SU-DHL-6 (cell line): ENCODE data around the gene HBE1.

Experiments
- H2AFZ ChIP-seq: fragments of 200-600 bp; sonication (generic); 2 replicates; pipeline ENCODE4 v1.6.1; 2014; ENCODE audit warnings: low read depth, mild to moderate bottlenecking, moderate library complexity, mixed read lengths, antibody characterized with exemption, low read length; ENCODE audit not compliant: severe bottlenecking
- H3F3A ChIP-seq: fragments of 200-600 bp; shearing (Covaris generic); 2 replicates; pipeline ENCODE4 v1.6.0; 2016; ENCODE audit warnings: antibody characterized with exemption, mild to moderate bottlenecking; ENCODE audit not compliant: insufficient read depth
- H3K27ac ChIP-seq: fragments of 200-600 bp; sonication (generic); 2 replicates; pipeline ENCODE4 v1.5.1; 2016; ENCODE audit warnings: low read depth, mild to moderate bottlenecking, low read length, moderate library complexity, mixed read lengths
- H3K27me3 ChIP-seq: fragments of 200-600 bp; sonication (generic), shearing (Covaris generic); 2 replicates; pipeline ENCODE4 v1.6.0; 2014; ENCODE audit warnings: mild to moderate bottlenecking, low read length
- H3K36me3 ChIP-seq: fragments of 200-600 bp; sonication (generic); 2 replicates; pipeline ENCODE4 v1.6.1; 2014; ENCODE audit warnings: mild to moderate bottlenecking, low read length, mixed read lengths
- H3K4me2 ChIP-seq: fragments of 300-600, 200-600 bp; shearing (Covaris generic), sonication (generic); 2 replicates; pipeline ENCODE4 v1.6.0; 2014; ENCODE audit warnings: low read length, low read depth, mild to moderate bottlenecking; ENCODE audit not compliant: poor library complexity, severe bottlenecking
- H3K4me3 ChIP-seq: fragments of 200-600 bp; sonication (generic); 2 replicates; pipeline ENCODE4 v1.5.1; 2014; ENCODE audit warnings: antibody characterized with exemption, low read length, mild to moderate bottlenecking, mixed read lengths; ENCODE audit not compliant: insufficient read depth, poor library complexity, severe bottlenecking
- H3K79me2 ChIP-seq: fragments of 200-600 bp; sonication (generic); 2 replicates; pipeline ENCODE4 v1.6.1; 2014; ENCODE audit warnings: mild to moderate bottlenecking, low read length, moderate library complexity; ENCODE audit not compliant: insufficient read depth
- H3K9ac ChIP-seq: fragments of 200-600 bp; sonication (generic); 2 replicates; pipeline ENCODE4 v1.7.0; 2014; ENCODE audit warnings: mild to moderate bottlenecking, low read length
- H3K9me2 ChIP-seq: fragments of 200-600 bp; sonication (generic); replicated peaks from 2 replicates; pipeline ENCODE4 v1.6.1; 2014; ENCODE audit warnings: low read length; ENCODE audit not compliant: insufficient read depth
- H3K9me3 ChIP-seq: fragments of 200-600 bp; sonication (generic); 2 replicates; pipeline ENCODE4 v1.6.1; 2014; ENCODE audit warnings: low read length, mixed read lengths; ENCODE audit not compliant: insufficient read depth
- H4K20me1 ChIP-seq: fragments of 200-600 bp; sonication (generic); 2 replicates; pipeline ENCODE4 v1.6.1; 2014; ENCODE audit warnings: low read depth, mild to moderate bottlenecking, antibody characterized with exemption, low read length, moderate library complexity, mixed read lengths
- CTCF ChIP-seq: fragments of 200-600 bp; sonication (generic); IDR thresholded peaks from one replicate; pipeline ENCODE4 v1.5.1; 2017; ENCODE audit warnings: antibody characterized with exemption, mild to moderate bottlenecking, low read length, moderate library complexity; ENCODE audit not compliant: insufficient read depth, poor library complexity, severe bottlenecking
- EZH2phosphoT487 ChIP-seq: fragments of 200-600 bp; sonication (generic), shearing (Covaris generic); conservative IDR thresholded peaks from 2 replicates; pipeline ENCODE4 v1.6.1; 2018; ENCODE audit warnings: mild to moderate bottlenecking, antibody characterized with exemption, low read length, moderate library complexity, mixed read lengths

The HBE1 gene

GRCh38 chr11:5224538-5225479 is 44.9 kb downstream of the HBE1 start:
- Histone ChIP-seq H3K4me3 (no peak overlapping the region), H2AFZ (no peak overlapping the region), H3K36me3 (no peaks in the 10 kb centered on the region), H3K27ac (no peak overlapping the region), H3K4me2 (no peak overlapping the region), H3K79me2 (no peaks in the 10 kb centered on the region), H4K20me1 (no peaks in the 10 kb centered on the region), H3K27me3 (no peaks in the 10 kb centered on the region), H3K9me2 (no peaks in the 10 kb centered on the region), H3K9me3 (no peaks in the 10 kb centered on the region), H3F3A (no peaks in the 10 kb centered on the region), H3K9ac (no peak overlapping the region)
- TF ChIP-seq CTCF (no peak), EZH2phosphoT487 (no peak)

- H3K36me3 ChIP-seq: no peaks in the 10 kb centered on the region
- H3K4me3 ChIP-seq: no peak overlapping the region
- H3K4me2 ChIP-seq: no peak overlapping the region
- H3K79me2 ChIP-seq: no peaks in the 10 kb centered on the region
- TF ChIP-seq EZH2phosphoT487 (no peak), CTCF (no peak)
- H3K27me3 ChIP-seq: no peaks in the 10 kb centered on the region
- no peak overlapping the region for H2AFZ ChIP-seq
- no peaks in the 10 kb centered on the region for H4K20me1 ChIP-seq
- no peaks in the 10 kb centered on the region for H3K9me3 ChIP-seq
- H3K27ac ChIP-seq: no peak overlapping the region
- no peaks in the 10 kb centered on the region for H3F3A ChIP-seq
- H3K9me2 ChIP-seq: no peaks in the 10 kb centered on the region
- no peak overlapping the region for H3K9ac ChIP-seq
Measured at GRCh38 chr11:5223686-5224085, 46.1 kb downstream of the HBE1 start.

- H2AFZ ChIP-seq: no peak overlapping the region
- H3K9ac ChIP-seq: no peak overlapping the region
- H4K20me1 ChIP-seq: no peaks in the 10 kb centered on the region
- H3F3A ChIP-seq: no peaks in the 10 kb centered on the region
- no peak overlapping the region for H3K27ac ChIP-seq
- H3K36me3 ChIP-seq: no peaks in the 10 kb centered on the region
- no peak overlapping the region for H3K4me3 ChIP-seq
- no peaks in the 10 kb centered on the region for H3K79me2 ChIP-seq
- H3K27me3 ChIP-seq: no peaks in the 10 kb centered on the region
- H3K9me2 ChIP-seq: no peaks in the 10 kb centered on the region
- TF ChIP-seq EZH2phosphoT487 (no peak), CTCF (no peak)
- H3K4me2 ChIP-seq: no peak overlapping the region
- H3K9me3 ChIP-seq: no peaks in the 10 kb centered on the region
Measured at GRCh38 chr11:5223146-5223545, 46.6 kb downstream of the HBE1 start.
